Astrocyte of the cerebellum (primary cell): ENCODE data around the gene CCT3.

ENCODE experiments used
- DNase-seq: peaks from one replicate; pipeline ENCODE4 v3.0.0-alpha.2; 2011; ENCODE audit warnings: low read depth
- H3K4me3 ChIP-seq: 2 replicates; pipeline ENCODE4 v1.5.1; 2011; ENCODE audit warnings: mild to moderate bottlenecking, low read depth, low read length, moderate library complexity
- in situ Hi-C: cut with HindIII; loops from 2 replicates; pipeline ENCODE4 v1.10.0; 2017; ENCODE audit warnings: low sequenced_read_pairs
- TF ChIP-seq, protein P1 (sequence below): IDR thresholded peaks from 2 replicates; pipeline ENCODE4 v1.5.1; 2012; ENCODE audit warnings: low read length, low read depth, moderate library complexity, mild to moderate bottlenecking; ENCODE audit errors: missing control alignments

The CCT3 gene

GRCh38 chr1:156298852-156299357, 39.2 kb downstream of the CCT3 start, which contains the start of gene VHLL:
TSS of gene VHLL (minus strand) at chr1:156299307. CDS start at chr1:156299189, 118 bp downstream.
- H3K4me3 ChIP-seq, result no peak within 1 kb of the TSS
- DNase-seq, result no peak
- in situ Hi-C loops, result no loop called here
- TF ChIP-seq, protein P1, sequence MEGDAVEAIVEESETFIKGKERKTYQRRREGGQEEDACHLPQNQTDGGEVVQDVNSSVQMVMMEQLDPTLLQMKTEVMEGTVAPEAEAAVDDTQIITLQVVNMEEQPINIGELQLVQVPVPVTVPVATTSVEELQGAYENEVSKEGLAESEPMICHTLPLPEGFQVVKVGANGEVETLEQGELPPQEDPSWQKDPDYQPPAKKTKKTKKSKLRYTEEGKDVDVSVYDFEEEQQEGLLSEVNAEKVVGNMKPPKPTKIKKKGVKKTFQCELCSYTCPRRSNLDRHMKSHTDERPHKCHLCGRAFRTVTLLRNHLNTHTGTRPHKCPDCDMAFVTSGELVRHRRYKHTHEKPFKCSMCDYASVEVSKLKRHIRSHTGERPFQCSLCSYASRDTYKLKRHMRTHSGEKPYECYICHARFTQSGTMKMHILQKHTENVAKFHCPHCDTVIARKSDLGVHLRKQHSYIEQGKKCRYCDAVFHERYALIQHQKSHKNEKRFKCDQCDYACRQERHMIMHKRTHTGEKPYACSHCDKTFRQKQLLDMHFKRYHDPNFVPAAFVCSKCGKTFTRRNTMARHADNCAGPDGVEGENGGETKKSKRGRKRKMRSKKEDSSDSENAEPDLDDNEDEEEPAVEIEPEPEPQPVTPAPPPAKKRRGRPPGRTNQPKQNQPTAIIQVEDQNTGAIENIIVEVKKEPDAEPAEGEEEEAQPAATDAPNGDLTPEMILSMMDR, result no peak

DNA sequence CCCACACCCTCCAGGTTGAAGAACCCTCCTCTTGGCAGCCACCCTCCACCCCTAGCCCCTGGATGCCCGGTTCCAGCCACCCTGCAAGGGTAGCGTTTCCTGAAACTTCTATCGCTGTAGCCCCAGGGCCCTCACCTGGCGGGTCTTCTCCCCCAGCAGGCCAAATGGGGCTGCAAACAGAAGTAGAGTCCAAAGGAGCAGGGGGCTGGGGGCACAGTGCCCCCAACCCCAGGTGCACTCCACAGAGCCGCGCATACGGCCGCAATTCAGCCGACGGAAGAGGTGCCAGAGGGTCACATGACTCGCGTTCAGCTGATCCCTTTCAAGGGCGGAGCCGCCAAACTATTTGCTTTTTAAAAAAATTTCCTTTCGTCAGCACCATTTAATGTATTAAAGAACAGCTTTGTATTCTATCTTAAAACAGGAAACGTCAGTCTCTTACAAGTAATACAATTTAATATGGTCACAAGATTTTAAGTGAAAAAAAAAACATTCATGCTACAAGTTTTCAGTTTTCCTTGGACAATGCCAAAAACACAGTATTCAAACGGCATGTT, 42.6 kb downstream of the CCT3 start, which contains the start of gene GLMP:
GLMP (minus strand) TSS at position 289 of the 557 bp plus-strand sequence; CDS start at position 255, 34 bp downstream.
- DNase-seq, result peak; percentile 24
- H3K4me3 ChIP-seq, result peak within 1 kb of the TSS; percentile 95
- in situ Hi-C loops, result no loop called here
- TF ChIP-seq, protein P1, result no peak

DNA sequence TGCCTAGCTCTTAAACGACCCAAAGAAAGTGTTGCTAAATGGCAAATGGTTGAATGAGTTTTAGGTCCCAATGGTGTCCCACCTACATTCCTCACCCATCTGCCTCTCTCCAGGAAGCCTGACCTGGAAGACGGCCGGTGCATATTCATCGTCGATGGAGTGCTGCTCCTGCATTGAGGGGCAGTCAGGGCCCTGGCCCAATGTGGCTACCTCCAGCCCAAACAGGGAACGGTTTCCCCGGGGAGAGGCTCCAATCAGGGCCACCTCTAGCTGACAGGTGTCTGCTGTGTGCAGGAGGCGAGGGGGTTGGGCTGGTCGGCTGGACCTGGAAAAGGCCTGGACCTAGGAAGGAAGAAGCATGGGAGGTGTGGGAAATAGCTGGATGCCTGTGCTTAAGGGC, 44.2 kb downstream of the CCT3 start:
- H3K4me3 ChIP-seq, result no peak overlapping the region
- in situ Hi-C loops, result no loop called here
- TF ChIP-seq, protein P1, result no peak
- no peak for DNase-seq

DNA sequence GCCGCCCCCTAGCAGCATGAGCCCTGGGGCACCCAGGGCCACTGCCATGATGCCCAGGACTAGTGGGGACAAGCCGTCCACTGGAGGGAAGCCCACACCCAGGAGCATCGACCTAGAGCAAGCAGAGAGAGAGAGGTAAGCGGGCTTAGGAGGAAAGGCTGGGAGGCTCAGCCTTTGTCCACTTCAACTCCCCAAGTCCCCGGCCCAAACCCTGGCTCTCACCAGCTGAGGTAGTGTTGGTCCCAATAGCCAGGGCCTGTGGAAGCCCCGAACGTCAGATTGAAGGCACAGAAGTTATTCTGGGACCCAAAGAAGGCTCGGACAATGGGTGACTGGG, 45.0 kb downstream of the CCT3 start:
- DNase-seq, result no peak
- no peak overlapping the region for H3K4me3 ChIP-seq
- TF ChIP-seq, protein P1, result no peak
- in situ Hi-C loops, result no loop called here

GRCh38 chr1:156291226-156292061, 46.6 kb downstream of the CCT3 start:
- peak; percentile 35 for DNase-seq
- H3K4me3 ChIP-seq, result peak overlapping the region; percentile 55
- in situ Hi-C loops, result no loop called here
- TF ChIP-seq, protein P1, result no peak

- DNase-seq, result no peak
- in situ Hi-C loops, result no loop called here
- no peak overlapping the region for H3K4me3 ChIP-seq
- TF ChIP-seq, protein P1, result no peak
These were observed 48.2 kb downstream of the CCT3 start for GRCh38 chr1:156289857-156290256.
